Activated CD4-positive, alpha-beta T cell treated with anti-CD3 and anti-CD28 coated beads for 48 hours (primary cell): ENCODE measurements around the gene GFER.

Source experiments
- DNase-seq: peaks from one replicate; pipeline ENCODE4 v3.0.0-alpha.2; 2020

GFER gene

GRCh38 chr16:1991948-1992703 is 8.1 kb downstream of the GFER start:
- DNase-seq: peak; percentile 99

- DNase-seq: no peak
These were observed 8.8 kb downstream of the GFER start for GRCh38 chr16:1992704-1993317.

GRCh38 chr16:1993731-1994131 is 9.7 kb downstream of the GFER start:
- peak; percentile 56 for DNase-seq

GRCh38 chr16:1997494-1998359 is 13.7 kb downstream of the GFER start:
- no peak for DNase-seq

GRCh38 chr16:1998360-1998835 is 14.4 kb downstream of the GFER start:
- no peak for DNase-seq

GRCh38 chr16:1998852-1999801 is 15.1 kb downstream of the GFER start:
- no peak for DNase-seq

GRCh38 chr16:1999866-2000514 is 16.0 kb downstream of the GFER start:
- no peak for DNase-seq

GRCh38 chr16:2001035-2001434 is 17.0 kb downstream of the GFER start:
- no peak for DNase-seq

- DNase-seq: no peak
These were observed 17.7 kb downstream of the GFER start for GRCh38 chr16:2001456-2002355.

- DNase-seq: no peak
These were observed 18.6 kb downstream of the GFER start for GRCh38 chr16:2002406-2003230.

- no peak for DNase-seq
These were observed 19.3 kb downstream of the GFER start for GRCh38 chr16:2003231-2003826.

- DNase-seq: peak; percentile 95
These were observed 20.0 kb downstream of the GFER start for GRCh38 chr16:2003827-2004641.

- no peak for DNase-seq
These were observed 21.0 kb downstream of the GFER start for GRCh38 chr16:2004795-2005517.

GRCh38 chr16:2005646-2006045 is 21.7 kb downstream of the GFER start:
- no peak for DNase-seq

GRCh38 chr16:2006317-2006716 is 22.3 kb downstream of the GFER start:
- no peak for DNase-seq

GRCh38 chr16:2007081-2007836 is 23.3 kb downstream of the GFER start:
- DNase-seq: no peak

GRCh38 chr16:2008009-2008526 is 24.1 kb downstream of the GFER start:
- no peak for DNase-seq
